GM12878 (cell line): ENCODE data around the gene PRM1.

Source experiments
- BCLAF1 ChIP-seq: fragments of 450-650 bp; IDR thresholded peaks from 2 replicates; pipeline ENCODE4 v1.6.1; 2017; ENCODE audit warnings: antibody characterized with exemption, mild to moderate bottlenecking, moderate library complexity
- CTCF ChIP-seq, 3 experiments: IDR thresholded peaks in 2 of 3; conservative IDR thresholded peaks in 1 of 3; 2 replicates each; pipeline ENCODE4 v1.5.1; 2011; ENCODE audit warnings: low read depth in 3 of 3, low read length in 3 of 3, mild to moderate bottlenecking in 3 of 3, control low read depth in 2 of 3, moderate library complexity in 2 of 3, inconsistent platforms in 1 of 3, mixed read lengths in 1 of 3; ENCODE audit not compliant: control insufficient read depth in 2 of 3, insufficient read depth in 1 of 3; ENCODE audit errors: extremely low read depth in 1 of 3
- HDAC6 ChIP-seq: fragments of 200-600 bp; sonication (generic); IDR thresholded peaks from one replicate; pipeline ENCODE4 v1.8.0; 2017; ENCODE audit warnings: antibody characterized with exemption; ENCODE audit not compliant: unreplicated experiment
- NRF1 ChIP-seq: conservative IDR thresholded peaks from 2 replicates; pipeline ENCODE4 v1.6.1; 2011; ENCODE audit warnings: mild to moderate bottlenecking, low read depth, low read length, improper control_type of control experiment
- POLR2A ChIP-seq: IDR thresholded peaks from 2 replicates; pipeline ENCODE4 v1.6.1; 2011; ENCODE audit warnings: low read depth, mild to moderate bottlenecking, low read length
- SMAD1 ChIP-seq: fragments of 450-650 bp; IDR thresholded peaks from 2 replicates; pipeline ENCODE4 v1.6.1; 2018; ENCODE audit warnings: mild to moderate bottlenecking, low read depth; ENCODE audit not compliant: partially characterized antibody
- ZNF24 ChIP-seq: fragments of 450-650 bp; IDR thresholded peaks from 2 replicates; pipeline ENCODE4 v1.6.1; 2017; ENCODE audit warnings: antibody characterized with exemption, mild to moderate bottlenecking

- TF ChIP-seq ZNF24 (no peak), HDAC6 (no peak), BCLAF1 (no peak), CTCF (IDR thresholded peaks at IDR 0.05 in 2 of 3, conservative IDR thresholded peaks at IDR 0.05 in 1 of 3; ENCODE audit: control insufficient read depth in 2 of 3, extremely low read depth in 1 of 3, insufficient read depth in 1 of 3, low read depth in 3 of 3, low read length in 3 of 3) (no peak), POLR2A (no peak), NRF1 (no peak), SMAD1 (no peak)
Measured at GRCh38 chr16:11310997-11311561, 29.9 kb upstream of the PRM1 start.
